Measurements from ENCODE around the gene OR10X1. TPM values are rescaled to one million over a fixed set of nuclear protein-coding genes. Genes with fewer than 3 reads are reported as not detected.

Gene OR10X1, protein sequence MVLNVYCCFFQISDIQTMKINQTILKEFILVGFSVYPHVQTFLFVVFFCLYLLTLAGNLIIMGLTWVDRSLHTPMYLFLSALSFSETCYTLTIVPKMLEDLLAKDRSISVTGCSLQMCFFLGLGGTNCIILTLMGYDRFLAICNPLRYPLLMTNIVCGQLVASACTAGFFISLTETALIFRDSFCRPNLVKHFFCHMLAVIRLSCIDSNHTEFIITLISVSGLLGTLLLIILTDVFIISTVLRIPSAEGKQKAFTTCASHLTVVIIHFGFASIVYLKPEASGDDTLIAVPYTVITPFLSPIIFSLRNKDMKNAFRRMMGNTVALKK
- polyA plus RNA-seq (not detected in 2 replicates), polyA minus RNA-seq (not detected in 2 replicates)

DNA sequence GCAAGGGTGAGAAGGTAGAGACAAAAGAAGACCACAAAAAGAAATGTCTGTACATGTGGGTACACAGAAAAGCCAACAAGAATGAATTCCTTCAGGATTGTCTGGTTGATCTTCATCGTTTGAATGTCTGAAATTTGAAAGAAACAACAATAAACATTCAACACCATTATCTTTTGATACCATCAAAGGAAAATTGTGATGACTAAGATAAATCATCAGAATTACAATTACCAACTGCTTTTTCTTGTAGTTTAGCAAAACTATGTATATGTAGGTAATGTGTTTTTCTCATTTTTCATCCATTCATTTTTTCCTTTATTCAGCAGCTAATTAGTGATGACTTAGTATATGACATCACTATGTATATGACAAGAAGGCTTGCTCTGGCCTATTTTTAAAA, at the start of gene OR10X1:
Gene OR10X1 (minus strand): TSS at position 167 of the 400 bp plus-strand sequence. CDS start 0 bp downstream, at position 167.
- TF ChIP-seq, protein P1, sequence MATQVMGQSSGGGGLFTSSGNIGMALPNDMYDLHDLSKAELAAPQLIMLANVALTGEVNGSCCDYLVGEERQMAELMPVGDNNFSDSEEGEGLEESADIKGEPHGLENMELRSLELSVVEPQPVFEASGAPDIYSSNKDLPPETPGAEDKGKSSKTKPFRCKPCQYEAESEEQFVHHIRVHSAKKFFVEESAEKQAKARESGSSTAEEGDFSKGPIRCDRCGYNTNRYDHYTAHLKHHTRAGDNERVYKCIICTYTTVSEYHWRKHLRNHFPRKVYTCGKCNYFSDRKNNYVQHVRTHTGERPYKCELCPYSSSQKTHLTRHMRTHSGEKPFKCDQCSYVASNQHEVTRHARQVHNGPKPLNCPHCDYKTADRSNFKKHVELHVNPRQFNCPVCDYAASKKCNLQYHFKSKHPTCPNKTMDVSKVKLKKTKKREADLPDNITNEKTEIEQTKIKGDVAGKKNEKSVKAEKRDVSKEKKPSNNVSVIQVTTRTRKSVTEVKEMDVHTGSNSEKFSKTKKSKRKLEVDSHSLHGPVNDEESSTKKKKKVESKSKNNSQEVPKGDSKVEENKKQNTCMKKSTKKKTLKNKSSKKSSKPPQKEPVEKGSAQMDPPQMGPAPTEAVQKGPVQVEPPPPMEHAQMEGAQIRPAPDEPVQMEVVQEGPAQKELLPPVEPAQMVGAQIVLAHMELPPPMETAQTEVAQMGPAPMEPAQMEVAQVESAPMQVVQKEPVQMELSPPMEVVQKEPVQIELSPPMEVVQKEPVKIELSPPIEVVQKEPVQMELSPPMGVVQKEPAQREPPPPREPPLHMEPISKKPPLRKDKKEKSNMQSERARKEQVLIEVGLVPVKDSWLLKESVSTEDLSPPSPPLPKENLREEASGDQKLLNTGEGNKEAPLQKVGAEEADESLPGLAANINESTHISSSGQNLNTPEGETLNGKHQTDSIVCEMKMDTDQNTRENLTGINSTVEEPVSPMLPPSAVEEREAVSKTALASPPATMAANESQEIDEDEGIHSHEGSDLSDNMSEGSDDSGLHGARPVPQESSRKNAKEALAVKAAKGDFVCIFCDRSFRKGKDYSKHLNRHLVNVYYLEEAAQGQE (IDR thresholded peaks at IDR 0.05; ENCODE audit: borderline replicate concordance) = no peak
- TF ChIP-seq, protein P2, sequence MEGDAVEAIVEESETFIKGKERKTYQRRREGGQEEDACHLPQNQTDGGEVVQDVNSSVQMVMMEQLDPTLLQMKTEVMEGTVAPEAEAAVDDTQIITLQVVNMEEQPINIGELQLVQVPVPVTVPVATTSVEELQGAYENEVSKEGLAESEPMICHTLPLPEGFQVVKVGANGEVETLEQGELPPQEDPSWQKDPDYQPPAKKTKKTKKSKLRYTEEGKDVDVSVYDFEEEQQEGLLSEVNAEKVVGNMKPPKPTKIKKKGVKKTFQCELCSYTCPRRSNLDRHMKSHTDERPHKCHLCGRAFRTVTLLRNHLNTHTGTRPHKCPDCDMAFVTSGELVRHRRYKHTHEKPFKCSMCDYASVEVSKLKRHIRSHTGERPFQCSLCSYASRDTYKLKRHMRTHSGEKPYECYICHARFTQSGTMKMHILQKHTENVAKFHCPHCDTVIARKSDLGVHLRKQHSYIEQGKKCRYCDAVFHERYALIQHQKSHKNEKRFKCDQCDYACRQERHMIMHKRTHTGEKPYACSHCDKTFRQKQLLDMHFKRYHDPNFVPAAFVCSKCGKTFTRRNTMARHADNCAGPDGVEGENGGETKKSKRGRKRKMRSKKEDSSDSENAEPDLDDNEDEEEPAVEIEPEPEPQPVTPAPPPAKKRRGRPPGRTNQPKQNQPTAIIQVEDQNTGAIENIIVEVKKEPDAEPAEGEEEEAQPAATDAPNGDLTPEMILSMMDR (IDR thresholded peaks at IDR 0.05; ENCODE audit: poor library complexity, severe bottlenecking) = no peak
- TF ChIP-seq EP300 (conservative IDR thresholded peaks at IDR 0.05; ENCODE audit: poor library complexity, severe bottlenecking) = no peak
- TF ChIP-seq TAF1 (IDR thresholded peaks at IDR 0.05; ENCODE audit: low read depth) = no peak
- TF ChIP-seq RAD21 (conservative IDR thresholded peaks at IDR 0.05) = no peak
- H3K9me2 ChIP-seq (ENCODE audit: insufficient read depth, low read length) = no peaks in the 10 kb centered on the region
- H3K9ac ChIP-seq (ENCODE audit: low read length) = no peak within 1 kb of the TSS
- no peaks in the 10 kb centered on the region for H3K79me2 ChIP-seq (replicated peaks; ENCODE audit: insufficient read depth, low read length)
- H3K36me3 ChIP-seq (ENCODE audit: insufficient read depth, low read length) = no peaks in the 10 kb centered on the region
- no peak within 1 kb of the TSS for H3K4me2 ChIP-seq (ENCODE audit: low read length)
- no peaks in the 10 kb centered on the region for H3K27me3 ChIP-seq (ENCODE audit: insufficient read depth, low read depth, low read length)
- no peaks in the 10 kb centered on the region for H4K20me1 ChIP-seq (ENCODE audit: insufficient read depth)
- no peaks in the 10 kb centered on the region for H3F3A ChIP-seq (ENCODE audit: insufficient read depth, low read length, poor library complexity, severe bottlenecking)
- H2AFZ ChIP-seq (ENCODE audit: low read depth, low read length) = no peak within 1 kb of the TSS
- no peak within 1 kb of the TSS for H3K4me3 ChIP-seq (ENCODE audit: low read length)
- H3K9me3 ChIP-seq (ENCODE audit: low read length) = no peaks in the 10 kb centered on the region
- H3K27ac ChIP-seq (ENCODE audit: low read length) = no peak within 1 kb of the TSS

DNA sequence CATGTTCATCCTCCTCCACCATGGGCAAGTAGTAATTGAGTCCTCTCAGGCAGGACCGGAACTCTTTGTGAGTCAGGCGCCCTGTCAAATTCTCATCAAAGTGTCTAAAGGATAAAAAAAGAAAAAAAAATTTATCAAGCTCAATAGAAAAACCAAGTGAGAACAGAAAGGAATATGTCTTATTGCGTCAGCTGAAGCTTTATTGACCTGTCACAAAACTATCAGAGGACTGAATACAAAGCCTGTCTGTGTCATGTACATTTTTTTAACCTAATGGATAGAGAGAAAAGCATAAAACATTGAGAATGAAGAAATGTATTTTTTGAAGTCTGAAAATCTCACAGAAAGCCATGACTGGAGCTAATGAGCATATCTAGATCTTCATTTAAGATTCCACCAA, 34.1 kb upstream of the OR10X1 start:
- Histone ChIP-seq H3K9ac (ENCODE audit: low read length) (no peak overlapping the region), H3K9me3 (ENCODE audit: low read length) (no peaks in the 10 kb centered on the region), H3K27me3 (ENCODE audit: insufficient read depth, low read depth, low read length) (no peaks in the 10 kb centered on the region), H3K79me2 (replicated peaks; ENCODE audit: insufficient read depth, low read length) (no peaks in the 10 kb centered on the region), H3K9me2 (ENCODE audit: insufficient read depth, low read length) (no peaks in the 10 kb centered on the region), H3K4me3 (ENCODE audit: low read length) (no peak overlapping the region), H3K27ac (ENCODE audit: low read length) (peak overlapping the region; percentile 42), H3K4me2 (ENCODE audit: low read length) (peak overlapping the region; percentile 12), H2AFZ (ENCODE audit: low read depth, low read length) (no peak overlapping the region), H3K36me3 (ENCODE audit: insufficient read depth, low read length) (no peaks in the 10 kb centered on the region), H4K20me1 (ENCODE audit: insufficient read depth) (no peaks in the 10 kb centered on the region), H3F3A (ENCODE audit: insufficient read depth, low read length, poor library complexity, severe bottlenecking) (no peaks in the 10 kb centered on the region)
- TF ChIP-seq MXI1 (conservative IDR thresholded peaks at IDR 0.05; ENCODE audit: poor library complexity, severe bottlenecking) (no peak), EP300 (conservative IDR thresholded peaks at IDR 0.05; ENCODE audit: poor library complexity, severe bottlenecking) (peak; percentile 96), POLR2AphosphoS5 (IDR thresholded peaks at IDR 0.05) (peak; percentile 77), EZH2 (IDR thresholded peaks at IDR 0.05; ENCODE audit: borderline replicate concordance, insufficient read depth, low read length, poor library complexity, severe bottlenecking) (no peak), RAD21 (conservative IDR thresholded peaks at IDR 0.05) (no peak), SMC3 (conservative IDR thresholded peaks at IDR 0.05; ENCODE audit: poor library complexity) (no peak), TAF1 (IDR thresholded peaks at IDR 0.05; ENCODE audit: low read depth) (no peak)
- TF ChIP-seq, protein P2 (IDR thresholded peaks at IDR 0.05; ENCODE audit: poor library complexity, severe bottlenecking) = no peak
- TF ChIP-seq, protein P1 (IDR thresholded peaks at IDR 0.05; ENCODE audit: borderline replicate concordance) = no peak

Data from neural cell (in vitro differentiated cells).